Body of pancreas (tissue), 4 donors: ENCODE results near the gene KCNG4.

ENCODE experiments used
- CTCF ChIP-seq, 7 experiments: fragments of 450-650 bp in 4 of 7; fragments of 200-600 bp in 3 of 7; sonication (generic) in 3 of 7; IDR thresholded peaks; one replicate each; pipeline ENCODE4 v1.5.1; 2016 to 2019; ENCODE audit warnings: antibody characterized with exemption in 7 of 7
- POLR2A ChIP-seq, 3 donors: fragments of 450-650 bp; IDR thresholded peaks; one replicate each; pipeline ENCODE4 v1.6.1; 2016; ENCODE audit warnings: antibody characterized with exemption in 3 of 3, mild to moderate bottlenecking in 2 of 3

GRCh38 chr16:84224554-84224953, 15.3 kb downstream of the KCNG4 start:
- TF ChIP-seq CTCF (IDR thresholded peaks at IDR 0.05) (no peak), POLR2A (IDR thresholded peaks at IDR 0.05) (no peak)
